Natural killer cell (primary cell): ENCODE results near the gene JAZF1. TPM values are rescaled to one million over a fixed set of nuclear protein-coding genes. Genes with fewer than 3 reads are reported as not detected.

ENCODE experiments used
- ATAC-seq, 3 donors: fragments of 150-1000 bp in 2 of 3; fragments of 200-7000 bp in 1 of 3; cut with Tn5 transposase; 1 replicate in 1 of 3; 2 replicates in 2 of 3; pipeline ENCODE4 v1.10.0; 2021; ENCODE audit warnings: mild to moderate bottlenecking in 2 of 3, moderate library complexity in 2 of 3
- DNase-seq, 2 donors: peaks; one replicate each; pipeline versions ENCODE4 v3.0.0 to v3.0.0-alpha.2; 2013 to 2021; ENCODE audit warnings: mixed read lengths in 1 of 2
- H3K27ac ChIP-seq: one replicate; pipeline ENCODE4 v1.5.1; 2013; ENCODE audit warnings: mild to moderate bottlenecking, low read length
- H3K27me3 ChIP-seq: one replicate; pipeline ENCODE4 v1.6.1; 2013; ENCODE audit warnings: low read length; ENCODE audit not compliant: control insufficient read depth, insufficient read depth
- H3K36me3 ChIP-seq: one replicate; pipeline ENCODE4 v1.6.1; 2013; ENCODE audit warnings: low read length; ENCODE audit not compliant: control insufficient read depth, insufficient read depth
- H3K4me1 ChIP-seq: one replicate; pipeline ENCODE4 v1.6.1; 2013; ENCODE audit warnings: low read length; ENCODE audit not compliant: control insufficient read depth, insufficient read depth
- H3K4me3 ChIP-seq: one replicate; pipeline ENCODE4 v1.5.1; 2013; ENCODE audit warnings: low read length
- H3K9me3 ChIP-seq: one replicate; pipeline ENCODE4 v1.6.1; 2013; ENCODE audit warnings: low read length; ENCODE audit not compliant: control insufficient read depth, insufficient read depth
- H3K27ac Mint-ChIP-seq, 2 donors: one replicate each; pipeline ENCODE4 v1.8.0; 2022; ENCODE audit warnings: mild to moderate bottlenecking in 2 of 2, mixed read lengths in 2 of 2, moderate library complexity in 1 of 2
- H3K27me3 Mint-ChIP-seq, 2 donors: one replicate each; pipeline ENCODE4 v1.8.0; 2022; ENCODE audit warnings: low read depth in 2 of 2, mixed read lengths in 2 of 2
- H3K36me3 Mint-ChIP-seq: one replicate; pipeline ENCODE4 v1.8.0; 2022; ENCODE audit warnings: mixed read lengths
- H3K4me1 Mint-ChIP-seq, 2 donors: one replicate each; pipeline ENCODE4 v1.8.0; 2022; ENCODE audit warnings: mixed read lengths in 2 of 2
- H3K4me3 Mint-ChIP-seq: one replicate; pipeline ENCODE4 v1.8.0; 2022; ENCODE audit warnings: mild to moderate bottlenecking, moderate library complexity, mixed read lengths
- H3K9me3 Mint-ChIP-seq, 2 donors: one replicate each; pipeline ENCODE4 v1.8.0; 2022; ENCODE audit warnings: mixed read lengths in 2 of 2
- WGBS: methylation state at CpG from one replicate; pipeline ENCODE4 v1.1.7; 2013; ENCODE audit warnings: missing lambda C conversion rate; ENCODE audit not compliant: insufficient coverage; 5-methylcytosine and 5-hydroxymethylcytosine counted together
- intact Hi-C: fragments of 100-400 bp; cut with micrococcal nuclease; formaldehyde crosslinking; loops from one replicate; pipeline ENCODE4 v1.14.2; 2022
- total RNA-seq, 4 donors: library from RNA; stranded (reverse); fragments of 120-200 nt in 1 of 4; gene quantifications; one replicate each; pipeline versions ENCODE4 v1.2.3 to v1.2.4, GENCODE V29; 2013 to 2022
- TF ChIP-seq, protein P1 (sequence below): fragments of 200-600 bp; IDR thresholded peaks from one replicate; pipeline ENCODE4 v1.8.0; 2022; ENCODE audit warnings: antibody characterized with exemption

The JAZF1 gene
- total RNA-seq, 3 donors from 2014 or later (not counting 1 experiment from before 2014, with no cell fraction given) = 82.5 to 89.7 (median 87.6) TPM

DNA sequence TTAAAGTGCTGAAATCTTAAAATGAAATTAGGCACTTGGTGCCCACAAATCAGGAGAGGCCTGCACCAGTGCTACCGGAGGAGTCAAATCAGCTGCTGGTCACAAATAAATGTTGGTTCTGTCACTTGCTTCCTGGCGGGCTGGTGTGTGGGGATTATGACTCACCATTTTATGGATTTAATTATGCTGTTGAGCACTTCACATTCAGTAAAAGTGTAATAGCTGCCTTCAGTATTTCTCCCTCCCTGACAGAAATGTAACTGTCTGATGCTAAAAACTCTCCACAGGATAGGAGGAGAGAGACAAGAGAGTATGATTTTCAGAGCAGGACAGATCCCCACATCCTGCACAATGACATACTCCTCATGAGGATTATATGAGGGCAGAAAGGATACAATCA is 186.0 kb downstream of the JAZF1 start:
- Mint-ChIP-seq H3K36me3 (no peaks in the 10 kb centered on the region), H3K9me3 (no peaks in the 10 kb centered on the region), H3K4me1 (peaks cover 79 to 82% of the 10 kb centered on the region in 2 donors), H3K27ac (peak overlapping the region; percentile 84 to 85), H3K27me3 (no peaks in the 10 kb centered on the region), H3K4me3 (peak overlapping the region; percentile 47)
- TF ChIP-seq, protein P1, sequence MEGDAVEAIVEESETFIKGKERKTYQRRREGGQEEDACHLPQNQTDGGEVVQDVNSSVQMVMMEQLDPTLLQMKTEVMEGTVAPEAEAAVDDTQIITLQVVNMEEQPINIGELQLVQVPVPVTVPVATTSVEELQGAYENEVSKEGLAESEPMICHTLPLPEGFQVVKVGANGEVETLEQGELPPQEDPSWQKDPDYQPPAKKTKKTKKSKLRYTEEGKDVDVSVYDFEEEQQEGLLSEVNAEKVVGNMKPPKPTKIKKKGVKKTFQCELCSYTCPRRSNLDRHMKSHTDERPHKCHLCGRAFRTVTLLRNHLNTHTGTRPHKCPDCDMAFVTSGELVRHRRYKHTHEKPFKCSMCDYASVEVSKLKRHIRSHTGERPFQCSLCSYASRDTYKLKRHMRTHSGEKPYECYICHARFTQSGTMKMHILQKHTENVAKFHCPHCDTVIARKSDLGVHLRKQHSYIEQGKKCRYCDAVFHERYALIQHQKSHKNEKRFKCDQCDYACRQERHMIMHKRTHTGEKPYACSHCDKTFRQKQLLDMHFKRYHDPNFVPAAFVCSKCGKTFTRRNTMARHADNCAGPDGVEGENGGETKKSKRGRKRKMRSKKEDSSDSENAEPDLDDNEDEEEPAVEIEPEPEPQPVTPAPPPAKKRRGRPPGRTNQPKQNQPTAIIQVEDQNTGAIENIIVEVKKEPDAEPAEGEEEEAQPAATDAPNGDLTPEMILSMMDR = no peak
- Histone ChIP-seq H3K9me3 (no peaks in the 10 kb centered on the region), H3K36me3 (no peaks in the 10 kb centered on the region), H3K27ac (no peak overlapping the region), H3K4me3 (no peak overlapping the region), H3K4me1 (peaks cover 13% of the 10 kb centered on the region), H3K27me3 (no peaks in the 10 kb centered on the region)
- intact Hi-C loops = no loop called here
- 51% methylated on average over 2 of the region's 2 CpGs for WGBS
- ATAC-seq = peak; percentile 35 to 51 (median 45)
- no peak for DNase-seq

GRCh38 chr7:27992755-27993493 is 187.7 kb downstream of the JAZF1 start:
- DNase-seq (no peak), ATAC-seq (no peak)
- Histone ChIP-seq H3K4me1 (peaks cover 13% of the 10 kb centered on the region), H3K27ac (no peak overlapping the region), H3K36me3 (no peaks in the 10 kb centered on the region), H3K27me3 (no peaks in the 10 kb centered on the region), H3K9me3 (no peaks in the 10 kb centered on the region), H3K4me3 (no peak overlapping the region)
- Mint-ChIP-seq H3K27ac (peak overlapping the region in 1 of 2 donors; percentile 61), H3K4me1 (peaks cover 68 to 71% of the 10 kb centered on the region in 2 donors), H3K9me3 (no peaks in the 10 kb centered on the region), H3K4me3 (no peak overlapping the region), H3K27me3 (no peaks in the 10 kb centered on the region), H3K36me3 (no peaks in the 10 kb centered on the region)
- TF ChIP-seq, protein P1 = no peak
- WGBS = 96% methylated on average over 7 of the region's 8 CpGs
- intact Hi-C loops = no loop called here

DNA sequence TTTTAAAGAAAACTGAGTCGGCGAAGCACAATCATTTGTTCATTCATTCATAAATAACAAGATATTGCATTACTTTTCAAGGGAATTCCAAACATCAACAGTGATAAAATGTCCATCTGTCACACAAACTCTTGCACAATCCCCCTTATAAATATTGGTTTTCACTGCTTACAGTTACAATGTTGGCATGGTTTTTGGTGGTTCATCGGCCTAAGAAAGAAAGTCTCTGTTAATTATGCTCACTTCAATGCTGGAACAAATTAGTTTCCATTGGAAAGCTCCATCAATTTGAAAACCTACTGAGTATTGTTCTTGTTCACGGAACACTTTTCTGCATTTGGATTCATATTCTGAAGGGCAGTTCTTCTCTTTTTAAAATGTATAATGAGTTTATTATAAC is 188.5 kb downstream of the JAZF1 start:
- Mint-ChIP-seq H3K9me3 (no peaks in the 10 kb centered on the region), H3K4me3 (no peak overlapping the region), H3K27ac (peak overlapping the region; percentile 61 to 80), H3K36me3 (no peaks in the 10 kb centered on the region), H3K27me3 (no peaks in the 10 kb centered on the region), H3K4me1 (peaks cover 62 to 65% of the 10 kb centered on the region in 2 donors)
- intact Hi-C loops = no loop called here
- H3K36me3 ChIP-seq = no peaks in the 10 kb centered on the region
- 94% methylated on average over 3 of the region's 4 CpGs for WGBS
- ATAC-seq (no peak), DNase-seq (no peak)
- TF ChIP-seq, protein P1 = no peak
- no peaks in the 10 kb centered on the region for H3K9me3 ChIP-seq
- peaks cover 13% of the 10 kb centered on the region for H3K4me1 ChIP-seq
- no peak overlapping the region for H3K27ac ChIP-seq
- no peaks in the 10 kb centered on the region for H3K27me3 ChIP-seq
- no peak overlapping the region for H3K4me3 ChIP-seq
